DMS114 treated with DMSO at 0.1 percent for 48 hours (cell line): ENCODE results near the gene ASIC2.

Experiments
- DNase-seq: peaks from one replicate; lab custom pipeline; 2025; ENCODE audit not compliant: unreplicated experiment; lab: John Stamatoyannopoulos, UW

The ASIC2 gene

DNA sequence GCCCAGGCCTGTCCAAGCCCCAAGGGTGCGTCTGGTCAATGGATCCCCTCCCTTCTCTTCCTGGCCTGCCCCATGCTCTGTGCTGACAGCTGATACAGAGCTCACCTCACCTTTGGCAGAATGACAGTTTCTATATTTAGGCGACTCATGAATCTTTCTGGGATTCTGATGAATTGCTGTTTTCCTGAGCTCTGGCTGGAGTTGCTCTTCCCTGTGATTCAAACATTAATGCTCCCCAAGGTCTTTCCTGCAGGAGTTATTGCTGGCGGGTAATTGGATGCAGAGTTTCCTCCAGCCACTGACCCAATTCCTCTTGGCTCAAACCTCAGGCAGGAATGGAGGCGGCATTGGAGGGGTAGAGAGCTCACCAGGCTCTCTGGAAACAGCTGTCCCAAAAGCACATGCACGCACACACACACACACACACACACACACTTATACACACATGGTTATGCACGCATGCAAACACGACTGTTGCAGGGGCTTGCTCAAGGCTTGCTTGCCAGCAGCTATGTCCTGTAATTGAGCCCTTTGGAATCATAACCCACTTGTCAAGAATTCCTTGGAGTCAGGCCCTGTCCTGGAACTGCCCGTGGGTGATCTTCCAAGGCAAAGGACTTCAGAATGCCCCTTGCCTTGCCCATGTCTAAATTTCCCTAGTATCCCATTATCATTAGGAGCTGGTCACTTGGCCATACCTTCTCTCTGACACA, 128.8 kb downstream of the ASIC2 start:
- no peak for DNase-seq

- no peak for DNase-seq
Observed at GRCh38 chr17:33163533-33164168, 129.4 kb downstream of the ASIC2 start.

DNA sequence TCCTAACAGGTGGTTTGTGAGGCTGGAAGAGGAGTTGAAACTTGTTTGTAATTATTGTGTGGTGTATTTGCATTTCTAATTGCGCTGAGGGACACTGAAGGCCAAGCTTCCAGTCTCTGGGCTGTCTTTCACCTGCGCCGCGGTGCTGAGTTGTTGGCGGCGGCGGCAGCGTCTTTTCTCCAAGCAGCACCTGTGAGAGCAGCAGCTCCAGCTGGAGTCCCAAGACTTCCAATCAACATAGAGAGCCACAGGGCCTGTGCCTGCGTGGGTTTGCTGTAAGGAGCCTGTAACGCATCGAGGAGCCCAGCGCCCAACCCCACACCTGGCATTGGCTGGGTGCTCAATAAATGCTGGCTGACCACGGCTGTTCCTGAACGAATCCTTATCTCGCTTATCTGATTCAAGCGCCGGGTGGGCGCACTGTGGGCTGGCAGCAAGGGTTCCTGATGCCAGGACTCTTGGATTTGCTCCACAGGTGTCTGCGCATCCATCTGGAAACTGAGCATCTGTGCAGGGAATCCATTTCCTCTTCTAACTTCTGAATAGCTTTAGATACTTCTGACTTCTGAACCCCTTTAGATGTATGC, 138.1 kb downstream of the ASIC2 start:
- DNase-seq, result no peak

GRCh38 chr17:33152783-33153182, 140.3 kb downstream of the ASIC2 start:
- no peak for DNase-seq

DNA sequence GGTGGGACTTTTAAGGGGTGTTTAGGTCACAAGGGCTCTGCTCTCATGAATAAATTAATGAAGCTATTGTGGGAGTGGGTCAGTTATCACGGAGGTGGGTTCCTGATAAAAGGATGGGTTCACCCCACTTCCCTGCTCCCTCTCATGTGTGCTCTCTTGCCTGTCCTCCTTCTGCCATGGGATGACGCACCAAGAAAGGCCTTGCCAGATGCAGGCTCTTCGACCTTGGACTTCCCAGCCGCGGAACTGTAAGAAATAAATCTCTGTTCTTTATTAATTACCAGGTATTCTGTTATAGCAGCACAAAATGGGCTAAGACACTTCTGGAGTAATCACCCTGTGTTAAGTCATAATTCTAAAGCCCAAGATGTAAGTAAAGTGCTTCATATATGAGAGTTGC, 141.5 kb downstream of the ASIC2 start:
- no peak for DNase-seq

GRCh38 chr17:33145941-33146340, 147.2 kb downstream of the ASIC2 start:
- DNase-seq, result no peak

DNA sequence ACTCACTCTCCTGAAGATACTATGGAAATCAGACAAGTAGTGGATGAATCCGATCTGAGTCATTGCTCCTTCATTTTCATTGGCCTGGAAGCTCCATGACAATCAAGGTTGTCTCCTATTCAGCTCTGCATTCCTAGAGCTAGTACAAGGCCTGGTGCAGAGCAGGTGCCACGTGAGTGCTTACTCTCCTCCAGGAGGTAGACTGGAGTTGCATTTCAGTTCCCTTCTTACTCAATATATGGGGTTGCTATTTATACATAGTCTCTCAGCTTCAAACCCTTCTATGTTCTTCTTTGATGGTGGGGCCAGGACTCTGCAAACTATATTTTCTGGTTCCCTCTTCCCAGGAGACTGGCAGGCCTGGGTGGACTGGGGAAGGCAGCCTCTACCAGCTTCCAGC, 148.3 kb downstream of the ASIC2 start:
- DNase-seq, result no peak

DNA sequence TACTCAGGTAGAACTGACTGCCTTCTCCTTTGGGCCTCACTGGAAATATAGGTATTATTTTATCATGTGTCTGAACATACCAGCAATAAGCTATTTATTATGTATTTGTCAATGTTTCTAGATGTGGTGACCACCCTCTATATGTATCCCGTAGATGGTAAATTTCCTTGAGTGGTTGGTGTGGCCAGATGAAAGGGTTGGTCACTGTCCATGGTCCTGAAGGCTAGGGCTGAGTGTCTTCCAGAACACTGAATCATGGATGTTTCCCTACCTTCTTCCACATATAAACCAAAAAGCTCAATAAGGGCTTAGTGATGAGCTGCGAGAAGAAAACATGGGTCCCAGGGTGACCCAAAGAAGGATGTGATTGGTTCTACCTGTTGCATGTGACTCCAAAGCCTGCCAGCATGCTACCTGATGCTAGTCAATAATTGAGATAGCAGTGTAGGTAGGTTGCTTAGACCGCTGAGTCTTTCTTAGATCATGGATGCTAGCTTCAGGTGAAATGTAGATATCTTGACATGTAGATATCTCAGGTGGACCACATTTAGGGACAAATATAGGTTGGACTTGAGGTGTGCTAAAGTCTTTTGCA, 150.3 kb downstream of the ASIC2 start:
- no peak for DNase-seq

DNA sequence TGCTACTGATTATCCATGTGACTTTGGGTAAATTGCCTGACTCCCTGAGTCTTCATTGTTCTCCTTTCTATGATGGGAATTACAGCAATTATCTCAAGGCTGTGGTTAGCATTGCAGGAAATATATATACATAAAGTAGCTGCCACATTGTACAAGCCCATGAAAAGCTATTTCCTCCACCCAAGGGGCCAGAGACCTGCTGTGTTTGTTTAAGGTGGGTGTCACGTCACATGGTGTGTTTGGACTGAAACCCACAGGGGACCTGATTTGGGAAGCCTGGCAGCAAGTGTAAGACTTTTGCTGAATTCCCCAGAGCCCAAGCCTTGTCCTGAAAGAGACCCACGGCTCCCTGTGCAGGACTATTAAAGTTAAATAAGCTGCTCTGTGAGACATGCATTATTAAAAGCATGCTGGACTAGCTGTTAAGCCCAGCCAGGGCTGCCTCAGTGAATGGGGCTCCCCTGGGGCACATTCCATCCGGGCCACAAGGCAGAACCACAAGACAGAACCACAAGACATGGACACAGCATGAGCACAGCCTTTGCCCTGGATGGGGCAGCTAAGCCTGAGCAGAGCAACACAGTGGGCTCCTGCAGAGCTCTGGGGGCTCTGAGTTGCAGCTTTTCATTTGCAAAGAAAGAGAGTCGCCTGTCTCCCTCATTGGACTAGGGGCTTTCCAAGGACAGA, 152.5 kb downstream of the ASIC2 start:
- DNase-seq, result no peak

GRCh38 chr17:33138627-33139026, 154.5 kb downstream of the ASIC2 start:
- no peak for DNase-seq

GRCh38 chr17:33137426-33137825, 155.7 kb downstream of the ASIC2 start:
- DNase-seq, result no peak

- no peak for DNase-seq
Observed at GRCh38 chr17:33135691-33136090, 157.4 kb downstream of the ASIC2 start.

GRCh38 chr17:33131620-33132019, 161.5 kb downstream of the ASIC2 start:
- DNase-seq, result no peak

DNA sequence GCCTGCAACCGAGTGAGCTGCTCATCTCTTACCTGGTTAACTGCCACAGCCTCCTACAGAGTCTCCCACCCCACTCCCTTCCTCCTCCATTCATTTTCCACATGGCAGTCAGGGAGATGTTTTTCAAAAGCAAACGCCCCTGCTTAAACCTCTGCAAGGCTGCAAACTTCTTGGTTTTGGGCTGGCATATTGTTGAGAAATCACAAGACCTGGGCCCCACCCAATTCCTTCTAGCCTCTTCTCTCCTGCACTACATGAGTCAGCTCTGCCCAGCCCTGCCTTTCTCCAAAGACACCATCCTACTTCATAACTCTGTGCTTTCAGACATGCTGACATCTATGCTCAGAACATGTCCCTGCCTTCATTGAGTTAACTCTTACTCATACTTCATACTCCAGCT, 165.4 kb downstream of the ASIC2 start:
- DNase-seq, result no peak

DNA sequence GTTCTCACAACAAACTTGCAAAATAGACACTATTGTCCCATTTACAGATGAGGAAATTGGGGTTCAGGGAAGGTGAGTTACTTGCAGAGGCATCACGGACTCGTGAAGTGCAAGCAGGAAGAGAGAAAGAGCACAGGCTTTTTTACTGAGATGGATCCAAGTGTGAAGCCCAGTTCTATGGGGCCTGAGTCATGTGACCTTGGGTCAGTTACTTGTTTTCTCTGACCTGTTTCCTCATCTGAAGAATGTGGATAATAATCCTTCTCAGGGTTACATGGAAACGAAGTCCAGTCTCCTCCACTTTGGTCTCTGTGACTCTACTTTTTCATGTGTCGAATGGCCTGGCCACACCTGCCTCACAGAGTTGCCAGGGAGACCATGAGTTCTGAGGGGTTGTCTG, 167.0 kb downstream of the ASIC2 start:
- no peak for DNase-seq

GRCh38 chr17:33125552-33125950, 167.5 kb downstream of the ASIC2 start:
- no peak for DNase-seq

DNA sequence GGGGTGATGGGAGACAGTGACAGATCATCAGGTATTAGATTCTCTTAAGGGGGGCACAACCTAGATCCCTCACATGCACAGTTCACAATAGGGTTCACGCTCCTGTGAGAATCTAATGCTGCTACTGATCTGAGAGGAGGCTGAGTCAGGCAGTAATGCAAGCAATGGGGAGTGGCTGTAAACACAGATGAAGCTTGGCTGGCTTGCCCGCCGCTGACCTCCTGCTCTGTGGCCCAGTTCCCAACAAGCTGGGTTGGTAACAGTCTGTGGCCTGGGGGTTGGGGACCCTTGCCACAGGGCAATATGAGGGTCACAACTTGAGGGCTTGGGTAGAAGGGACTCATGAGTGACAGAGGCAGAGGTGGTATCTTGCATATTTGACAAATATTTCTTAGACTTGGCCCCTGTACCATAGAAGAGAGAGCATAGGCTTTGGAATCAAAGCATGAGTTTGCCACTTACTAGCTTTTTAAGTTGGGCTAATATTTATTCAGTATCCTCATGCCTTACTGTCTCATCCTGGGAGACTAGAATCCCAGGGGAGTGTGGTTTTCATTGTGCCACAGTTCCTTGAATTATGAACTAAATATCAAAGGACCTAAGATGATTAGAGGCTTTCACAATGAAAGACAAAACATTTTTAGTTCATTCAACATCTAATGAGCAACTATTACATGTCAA, 168.1 kb downstream of the ASIC2 start:
- DNase-seq, result no peak

DNA sequence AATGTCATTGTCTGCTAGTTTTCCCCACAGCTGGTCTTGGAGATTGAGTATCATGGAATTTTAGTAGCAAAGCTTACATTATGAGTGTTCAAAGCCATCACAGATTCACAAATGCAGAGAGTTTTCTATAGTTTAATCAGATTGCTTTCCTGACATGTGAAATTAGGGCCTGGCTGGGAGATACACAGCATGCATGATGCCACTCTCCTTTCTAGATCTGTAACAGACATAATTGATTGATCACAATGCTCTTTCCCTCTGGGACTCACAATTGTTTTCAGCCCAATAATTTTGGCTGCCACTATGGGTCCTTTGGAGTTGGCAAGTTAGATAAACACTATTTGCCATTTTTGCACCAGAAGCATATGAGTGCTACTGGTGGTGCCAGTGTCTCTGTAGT, 168.9 kb downstream of the ASIC2 start:
- no peak for DNase-seq

DNA sequence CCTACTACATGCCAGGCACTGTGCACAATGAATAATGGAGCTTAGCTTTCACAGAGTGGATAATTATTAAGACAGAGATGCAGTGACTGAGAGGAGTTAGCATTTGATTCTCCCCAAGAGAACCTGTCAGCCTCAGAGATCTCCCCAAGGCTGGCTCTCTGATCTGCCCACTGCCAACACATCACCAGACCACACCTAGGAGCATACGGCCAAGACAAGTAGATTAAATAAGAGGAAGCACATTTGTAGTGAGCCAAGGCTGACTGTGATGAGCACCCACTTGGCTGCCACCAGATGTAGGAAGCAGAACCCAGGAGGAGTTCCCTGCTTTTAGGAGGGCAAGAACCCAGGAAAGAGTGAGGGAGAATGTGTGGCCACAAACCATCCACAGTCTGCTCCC, 171.3 kb downstream of the ASIC2 start:
- DNase-seq, result no peak

- DNase-seq, result no peak
Observed at GRCh38 chr17:33121272-33121671, 171.8 kb downstream of the ASIC2 start.

DNA sequence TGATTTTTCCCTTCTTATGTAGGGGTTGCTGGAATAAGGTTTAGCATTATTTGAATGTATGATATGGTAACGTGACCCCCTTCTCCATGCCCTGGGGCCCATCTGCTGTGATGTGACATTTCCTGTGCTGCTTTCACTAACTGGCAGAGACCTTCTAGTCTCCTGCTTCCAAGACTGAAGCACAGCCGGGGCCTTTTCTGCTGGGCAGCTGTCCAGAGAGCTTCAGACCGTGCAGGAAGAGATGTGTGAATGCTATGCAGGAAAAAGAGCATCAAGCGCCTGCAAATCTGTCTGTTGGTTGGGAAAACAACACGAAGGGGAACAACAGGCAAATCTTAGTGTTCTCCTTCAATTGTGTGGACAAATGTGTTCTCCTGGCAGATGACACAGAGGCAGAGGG, 173.0 kb downstream of the ASIC2 start:
- DNase-seq, result no peak
